ENCODE results near the gene MIA3. TPM values are rescaled to one million over a fixed set of nuclear protein-coding genes. Genes with fewer than 3 reads are reported as not detected.

The MIA3 gene
- total and polyA plus RNA-seq, 9 of the 15 experiments (the other 6 are each of a cell fraction or from before 2014, with no cell fraction given): 21.6 to 89.4 (median 40.8) TPM

GRCh38 chr1:222589462-222590302 is 28.2 kb upstream of the MIA3 start, which contains the start of gene TAF1A (continued):
- TF ChIP-seq YY1 (IDR thresholded peaks at IDR 0.05; ENCODE audit: borderline replicate concordance in 1 of 3, control insufficient read depth in 1 of 3, extremely low read depth in 1 of 3, insufficient read depth in 3 of 3, insufficient read length in 1 of 3, insufficient replicate concordance in 2 of 3, low read depth in 1 of 3, low read length in 2 of 3) (peak in 2 of 3 experiments; percentile 15 to 36), ZNF316 (IDR thresholded peaks at IDR 0.05) (peak; percentile 60), PREB (CRISPR knock-in tag; IDR thresholded peaks at IDR 0.05) (0 out of 2 replicates have a peak, but pooled peaks have one; percentile 75), SP2 (IDR thresholded peaks at IDR 0.05; ENCODE audit: extremely low read depth, low read depth, low read length, poor library complexity, severe bottlenecking) (no peak), TEAD1 (CRISPR knock-in tag; IDR thresholded peaks at IDR 0.05) (peak; percentile 20 to 65; a peak in 2 of 4 replicates), NR4A1 (CRISPR knock-in tag; IDR thresholded peaks at IDR 0.05) (0 out of 2 replicates have a peak, but pooled peaks have one; percentile 33), NR4A1 (tag; IDR thresholded peaks at IDR 0.05) (no peak), TAF9B (IDR thresholded peaks at IDR 0.05; ENCODE audit: partially characterized antibody) (peak; percentile 67), ZNF584 (CRISPR knock-in tag; IDR thresholded peaks at IDR 0.05; ENCODE audit: low read depth) (no peak), SP1 (CRISPR knock-in tag; IDR thresholded peaks at IDR 0.05) (no peak)
- TF ChIP-seq, protein P1, sequence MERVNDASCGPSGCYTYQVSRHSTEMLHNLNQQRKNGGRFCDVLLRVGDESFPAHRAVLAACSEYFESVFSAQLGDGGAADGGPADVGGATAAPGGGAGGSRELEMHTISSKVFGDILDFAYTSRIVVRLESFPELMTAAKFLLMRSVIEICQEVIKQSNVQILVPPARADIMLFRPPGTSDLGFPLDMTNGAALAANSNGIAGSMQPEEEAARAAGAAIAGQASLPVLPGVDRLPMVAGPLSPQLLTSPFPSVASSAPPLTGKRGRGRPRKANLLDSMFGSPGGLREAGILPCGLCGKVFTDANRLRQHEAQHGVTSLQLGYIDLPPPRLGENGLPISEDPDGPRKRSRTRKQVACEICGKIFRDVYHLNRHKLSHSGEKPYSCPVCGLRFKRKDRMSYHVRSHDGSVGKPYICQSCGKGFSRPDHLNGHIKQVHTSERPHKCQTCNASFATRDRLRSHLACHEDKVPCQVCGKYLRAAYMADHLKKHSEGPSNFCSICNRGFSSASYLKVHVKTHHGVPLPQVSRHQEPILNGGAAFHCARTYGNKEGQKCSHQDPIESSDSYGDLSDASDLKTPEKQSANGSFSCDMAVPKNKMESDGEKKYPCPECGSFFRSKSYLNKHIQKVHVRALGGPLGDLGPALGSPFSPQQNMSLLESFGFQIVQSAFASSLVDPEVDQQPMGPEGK (CRISPR knock-in tag; IDR thresholded peaks at IDR 0.05; ENCODE audit: borderline replicate concordance): peak; percentile 73; the same call in 1 of the 2 replicates
- TF ChIP-seq, protein P2, sequence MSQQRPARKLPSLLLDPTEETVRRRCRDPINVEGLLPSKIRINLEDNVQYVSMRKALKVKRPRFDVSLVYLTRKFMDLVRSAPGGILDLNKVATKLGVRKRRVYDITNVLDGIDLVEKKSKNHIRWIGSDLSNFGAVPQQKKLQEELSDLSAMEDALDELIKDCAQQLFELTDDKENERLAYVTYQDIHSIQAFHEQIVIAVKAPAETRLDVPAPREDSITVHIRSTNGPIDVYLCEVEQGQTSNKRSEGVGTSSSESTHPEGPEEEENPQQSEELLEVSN (IDR thresholded peaks at IDR 0.05; ENCODE audit: borderline replicate concordance in 1 of 2, extremely low read depth in 1 of 2, insufficient read depth in 1 of 2, insufficient read length in 1 of 2, low read depth in 1 of 2, low read length in 1 of 2, poor library complexity in 1 of 2, severe bottlenecking in 1 of 2): peak; percentile 19 to 47
- TF ChIP-seq, protein P3, sequence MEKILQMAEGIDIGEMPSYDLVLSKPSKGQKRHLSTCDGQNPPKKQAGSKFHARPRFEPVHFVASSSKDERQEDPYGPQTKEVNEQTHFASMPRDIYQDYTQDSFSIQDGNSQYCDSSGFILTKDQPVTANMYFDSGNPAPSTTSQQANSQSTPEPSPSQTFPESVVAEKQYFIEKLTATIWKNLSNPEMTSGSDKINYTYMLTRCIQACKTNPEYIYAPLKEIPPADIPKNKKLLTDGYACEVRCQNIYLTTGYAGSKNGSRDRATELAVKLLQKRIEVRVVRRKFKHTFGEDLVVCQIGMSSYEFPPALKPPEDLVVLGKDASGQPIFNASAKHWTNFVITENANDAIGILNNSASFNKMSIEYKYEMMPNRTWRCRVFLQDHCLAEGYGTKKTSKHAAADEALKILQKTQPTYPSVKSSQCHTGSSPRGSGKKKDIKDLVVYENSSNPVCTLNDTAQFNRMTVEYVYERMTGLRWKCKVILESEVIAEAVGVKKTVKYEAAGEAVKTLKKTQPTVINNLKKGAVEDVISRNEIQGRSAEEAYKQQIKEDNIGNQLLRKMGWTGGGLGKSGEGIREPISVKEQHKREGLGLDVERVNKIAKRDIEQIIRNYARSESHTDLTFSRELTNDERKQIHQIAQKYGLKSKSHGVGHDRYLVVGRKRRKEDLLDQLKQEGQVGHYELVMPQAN (IDR thresholded peaks at IDR 0.05; ENCODE audit: borderline replicate concordance): peak; percentile 97
